Peyer's patch (tissue), 4 donors: ENCODE results near the gene SULF2.

Source experiments
- CTCF ChIP-seq, 6 experiments: fragments of 450-650 bp in 4 of 6; fragments of 200-600 bp in 2 of 6; sonication (generic) in 1 of 6; IDR thresholded peaks; one replicate each; pipeline ENCODE4 v1.5.1; 2017 to 2019; ENCODE audit warnings: antibody characterized with exemption in 6 of 6, mild to moderate bottlenecking in 3 of 6, moderate library complexity in 1 of 6
- POLR2A ChIP-seq, 2 donors: fragments of 450-650 bp; IDR thresholded peaks; one replicate each; pipeline ENCODE4 v1.5.1; 2017; ENCODE audit warnings: antibody characterized with exemption in 2 of 2, mild to moderate bottlenecking in 2 of 2, moderate library complexity in 2 of 2

GRCh38 chr20:47665221-47665991, 119.9 kb downstream of the SULF2 start:
- TF ChIP-seq CTCF (IDR thresholded peaks at IDR 0.05) (no peak), POLR2A (IDR thresholded peaks at IDR 0.05) (no peak)
